ENCODE data around the gene TMEM121B. TPM values are rescaled to one million over a fixed set of nuclear protein-coding genes. Genes with fewer than 3 reads are reported as not detected.
A peak's percentile ranks its signal among the peaks of the same experiment; 100 is the strongest.
"Not testable (repeated sequence)": the region's sequence is repeated elsewhere in the genome, so short reads cannot be mapped to it uniquely, and the experiment has no call there.

TMEM121B gene
- total RNA-seq (ENCODE audit: insufficient read depth, low replicate concordance), result 1.7 TPM

- peak; percentile 57 for DNase-seq (ENCODE audit: low spot score)
Measured at GRCh38 chr22:17121233-17122195, at the start of gene TMEM121B. TSS of gene TMEM121B (minus strand) at chr22:17121360. CDS start at chr22:17121127, 233 bp downstream.

GRCh38 chr22:17167486-17167885 is 46.3 kb upstream of the TMEM121B start:
- DNase-seq (ENCODE audit: low spot score), result no peak

GRCh38 chr22:17164392-17165024 is 43.3 kb upstream of the TMEM121B start:
- no peak for DNase-seq (ENCODE audit: low spot score)

DNA sequence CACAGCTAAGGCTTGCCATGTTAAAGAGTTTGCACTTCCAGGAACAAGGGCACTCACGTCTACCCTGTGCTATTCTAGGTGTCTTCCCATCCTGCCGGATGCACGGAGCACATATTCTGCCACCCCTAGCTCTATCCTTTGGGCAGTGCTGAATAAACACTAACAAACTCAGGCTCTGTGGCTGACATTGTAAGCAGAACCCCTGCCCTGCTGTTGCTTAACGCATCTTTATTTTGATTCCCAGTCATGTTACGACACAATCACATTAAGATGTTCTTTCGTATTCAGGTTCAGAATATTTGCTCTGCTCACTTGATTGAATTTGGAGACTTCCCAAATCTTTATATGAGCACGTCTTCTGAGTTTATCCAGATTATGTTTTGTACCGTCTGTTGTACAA is 41.6 kb upstream of the TMEM121B start:
- no peak for DNase-seq (ENCODE audit: low spot score)

DNA sequence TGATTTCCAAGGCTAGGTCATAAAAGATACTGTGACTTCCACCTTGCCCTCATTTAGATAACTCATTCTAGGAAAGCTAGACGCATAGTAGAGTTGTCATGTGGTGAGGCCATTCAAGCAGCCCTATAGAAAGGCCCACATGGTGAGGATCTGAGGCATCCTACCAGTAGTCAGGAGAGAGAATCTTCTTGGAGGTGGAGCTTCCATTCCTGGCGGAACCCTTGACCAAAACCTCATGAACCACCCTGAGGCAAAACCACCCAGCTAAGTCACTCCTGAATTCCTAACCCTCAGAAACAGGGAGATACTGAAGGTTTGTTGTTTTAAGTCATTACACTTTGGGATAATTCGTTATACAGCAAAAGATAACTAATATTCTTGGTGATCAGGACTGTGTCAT is 40.8 kb upstream of the TMEM121B start:
- no peak for DNase-seq (ENCODE audit: low spot score)

GRCh38 chr22:17159504-17159951 is 38.4 kb upstream of the TMEM121B start:
- no peak for DNase-seq (ENCODE audit: low spot score)

DNA sequence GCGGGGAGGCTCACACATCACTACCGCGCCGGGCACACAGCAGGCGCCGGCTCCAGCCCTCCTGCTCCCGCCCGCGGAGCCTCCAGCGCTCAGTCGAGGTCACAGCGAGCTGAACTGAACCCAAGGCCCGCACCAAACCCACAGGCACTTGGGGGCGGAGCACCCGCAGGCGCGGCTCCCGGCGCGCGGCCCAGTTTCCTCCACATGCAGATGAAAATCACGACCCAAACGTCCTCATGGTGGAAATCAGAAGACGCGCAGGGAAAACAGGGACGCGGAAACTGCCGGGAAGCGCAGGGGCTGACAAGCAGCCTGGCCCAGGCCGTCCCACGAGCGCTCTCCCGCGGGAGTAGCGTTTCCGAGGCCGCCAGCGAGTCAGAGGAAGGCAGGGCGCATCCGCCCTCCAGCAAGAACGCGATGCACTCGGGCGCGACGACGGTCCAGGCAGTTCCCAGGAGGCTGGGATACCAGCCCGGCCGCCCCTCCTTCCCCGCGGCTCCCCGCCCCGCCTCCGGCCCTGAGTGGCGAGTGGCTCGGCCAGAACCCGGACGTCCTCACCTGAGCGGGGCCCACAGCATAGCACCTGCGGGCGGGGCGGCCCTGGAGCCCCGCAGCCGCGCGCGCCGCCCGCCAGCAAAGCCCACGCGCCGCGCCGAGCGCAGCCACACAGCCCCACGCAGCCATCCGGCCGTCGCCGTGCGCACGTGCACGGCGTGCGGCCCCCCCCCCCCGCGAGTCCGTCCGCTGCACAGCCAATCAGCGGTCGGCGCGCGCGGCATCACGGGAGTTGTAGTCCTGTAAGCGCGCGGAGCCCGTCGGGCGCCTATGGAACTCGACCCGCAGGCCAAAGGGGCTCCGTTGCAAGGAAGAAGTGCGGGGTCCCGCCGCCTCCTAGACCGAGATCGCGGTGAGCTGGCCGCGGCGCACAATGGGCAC is 37.7 kb upstream of the TMEM121B start, which contains the start of gene HDHD5:
Gene HDHD5, minus strand, starts transcription at position 710 of the 936 bp plus-strand sequence. Its CDS starts 26 bp downstream, at position 684.
- DNase-seq (ENCODE audit: low spot score), result peak; percentile 89

GRCh38 chr22:17158176-17158567 is 37.0 kb upstream of the TMEM121B start:
- no peak for DNase-seq (ENCODE audit: low spot score)

DNA sequence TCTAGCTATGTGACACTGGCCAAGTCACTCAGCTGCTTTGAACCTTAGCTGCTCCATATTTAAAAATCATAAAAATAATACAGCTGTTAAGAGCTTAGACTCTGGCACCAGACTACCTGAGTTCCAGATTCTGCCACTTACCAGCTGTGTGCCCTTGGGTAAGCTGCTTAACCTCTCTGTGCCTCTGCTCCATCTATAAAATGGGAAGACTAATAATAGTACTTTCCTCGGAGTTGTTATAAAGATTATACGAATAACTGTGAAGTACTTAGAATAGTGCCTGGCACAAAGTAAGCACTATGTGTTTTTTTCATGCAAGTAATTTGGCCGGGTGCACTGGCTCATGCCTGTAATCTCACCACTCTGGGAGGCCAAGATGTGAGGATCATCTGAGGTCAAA is 36.6 kb upstream of the TMEM121B start:
- no peak for DNase-seq (ENCODE audit: low spot score)

DNA sequence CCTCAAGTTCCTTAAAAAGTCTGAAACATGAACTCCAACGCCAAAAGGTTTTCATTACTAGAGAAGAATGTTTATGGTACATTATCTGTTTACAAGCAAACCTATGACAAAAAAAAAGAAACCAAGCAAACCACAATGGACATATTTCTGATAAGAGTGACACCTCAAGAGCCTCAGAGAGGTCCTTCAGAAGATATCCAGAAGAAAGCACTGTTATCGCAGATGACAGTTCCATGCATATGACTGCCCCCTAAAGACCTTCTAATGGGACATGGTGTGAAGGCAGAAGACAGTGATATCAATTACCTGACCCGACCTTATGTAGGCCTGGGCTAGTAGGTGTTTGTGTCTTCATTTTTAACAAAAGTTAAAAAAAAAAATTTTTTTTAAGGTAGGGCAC is 34.8 kb upstream of the TMEM121B start:
- no peak for DNase-seq (ENCODE audit: low spot score)

GRCh38 chr22:17152971-17153370 is 31.8 kb upstream of the TMEM121B start:
- DNase-seq (ENCODE audit: low spot score), result no peak

DNA sequence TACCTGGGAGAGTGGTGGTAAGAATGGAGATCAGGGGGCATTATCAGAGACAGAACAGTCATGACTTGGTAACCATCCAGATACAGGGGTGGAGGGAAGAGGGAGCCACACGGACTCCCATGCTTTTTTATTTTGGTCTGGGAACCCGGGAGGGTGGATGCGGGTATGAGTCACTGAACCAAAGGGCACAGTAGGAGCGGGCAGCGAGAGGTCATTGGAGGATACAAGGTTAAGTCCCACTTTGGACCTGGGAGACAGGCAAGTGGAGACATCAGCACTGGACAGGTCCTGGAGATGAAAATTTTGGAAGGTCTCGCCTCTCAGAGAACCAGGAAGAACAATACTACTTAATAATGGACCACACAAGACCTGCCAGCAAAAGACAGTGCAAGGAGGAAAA is 31.2 kb upstream of the TMEM121B start:
- DNase-seq (ENCODE audit: low spot score), result no peak

DNA sequence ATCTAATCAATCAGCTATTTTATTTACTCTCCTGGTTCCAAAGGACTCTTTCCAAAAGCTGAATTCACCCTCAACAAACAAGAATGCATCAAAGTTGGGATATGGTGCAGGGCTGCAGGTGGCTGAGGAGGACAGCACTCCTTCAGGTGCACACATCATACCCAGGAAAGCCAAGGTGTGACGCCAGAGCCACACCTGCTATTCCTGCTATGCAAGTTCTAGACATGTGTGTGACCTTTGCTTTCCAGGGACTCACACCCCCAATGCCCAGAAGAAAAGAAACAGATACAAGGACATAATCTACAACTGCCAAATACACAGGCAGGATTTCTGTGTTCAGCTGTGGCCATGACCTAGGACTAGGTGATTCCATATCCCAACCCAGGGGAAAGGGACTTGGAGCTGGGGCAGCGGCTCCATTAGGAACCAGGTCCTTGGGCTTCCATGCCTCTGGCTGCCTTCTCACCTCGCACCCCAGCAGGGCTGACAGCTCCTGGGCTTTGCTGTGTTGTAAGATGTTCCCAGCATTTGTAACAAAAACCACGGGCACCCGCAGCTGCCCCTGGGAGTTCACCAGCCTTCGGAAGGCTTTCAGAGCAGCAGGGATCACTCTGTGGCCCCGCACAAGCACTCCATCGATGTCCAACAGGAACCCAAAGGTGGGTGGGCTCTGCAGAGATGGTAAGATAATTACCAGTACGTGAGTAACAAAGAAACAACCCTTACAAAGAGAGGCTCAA is 28.1 kb upstream of the TMEM121B start:
- no peak for DNase-seq (ENCODE audit: low spot score)

DNA sequence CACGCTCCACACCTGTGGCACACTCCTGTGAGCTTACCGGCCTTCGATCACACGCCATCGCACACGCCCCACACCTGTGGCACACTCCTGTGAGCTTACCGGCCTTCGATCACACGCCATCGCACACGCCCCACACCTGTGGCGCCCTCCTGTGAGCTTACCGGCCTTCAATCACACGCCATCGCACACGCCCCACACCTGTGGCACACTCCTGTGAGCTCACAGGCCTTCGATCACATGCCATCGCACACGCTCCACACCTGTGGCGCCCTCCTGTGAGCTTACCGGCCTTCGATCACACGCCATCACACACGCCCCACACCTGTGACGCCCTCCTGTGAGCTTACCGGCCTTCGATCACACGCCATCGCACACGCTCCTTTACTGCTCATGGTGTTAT is 26.3 kb upstream of the TMEM121B start:
- not testable (repeated sequence) for DNase-seq (ENCODE audit: low spot score)

GRCh38 chr22:17145021-17145680 is 24.0 kb upstream of the TMEM121B start:
- no peak for DNase-seq (ENCODE audit: low spot score)

DNA sequence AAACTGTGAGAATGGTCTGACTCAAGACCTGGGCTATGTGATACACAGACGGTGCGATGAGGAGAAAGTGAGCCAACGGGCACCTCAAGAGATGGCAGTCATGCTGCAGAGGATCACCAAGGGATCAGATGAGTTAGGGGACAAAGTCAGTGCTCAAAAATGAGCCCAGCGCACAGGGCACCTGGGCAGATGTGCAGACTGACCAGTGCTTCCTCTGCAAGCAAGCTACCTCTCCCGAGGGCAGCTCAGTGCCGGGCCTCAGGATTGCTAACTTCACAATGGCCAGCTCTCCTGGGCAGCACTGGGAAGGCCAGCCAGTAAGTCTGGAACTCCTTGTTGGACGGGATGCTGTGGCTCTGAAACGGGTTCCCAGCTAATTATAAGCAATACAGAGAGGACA is 22.7 kb upstream of the TMEM121B start:
- no peak for DNase-seq (ENCODE audit: low spot score)

DNA sequence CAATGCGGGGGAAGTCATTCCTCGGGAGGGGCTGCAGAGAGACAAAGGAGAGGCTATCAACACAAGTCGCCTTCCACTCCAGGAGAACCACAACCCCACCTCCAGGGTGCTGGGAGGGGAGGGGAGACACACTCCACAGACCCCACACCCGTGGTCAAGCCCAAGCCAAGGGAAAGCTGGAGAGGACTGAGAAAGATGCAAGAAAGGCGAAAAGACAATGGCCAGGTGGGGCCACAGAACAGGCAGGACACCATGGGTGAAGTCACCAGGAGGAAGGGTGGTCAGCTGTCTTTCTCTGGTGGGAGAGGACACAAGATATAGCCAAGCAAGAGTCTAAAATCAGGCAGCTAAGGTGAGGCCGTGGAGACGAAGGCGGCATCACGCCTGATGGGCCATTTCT is 21.9 kb upstream of the TMEM121B start:
- DNase-seq (ENCODE audit: low spot score), result no peak

- DNase-seq (ENCODE audit: low spot score), result no peak
Measured at GRCh38 chr22:17140826-17141766, 19.9 kb upstream of the TMEM121B start.

DNA sequence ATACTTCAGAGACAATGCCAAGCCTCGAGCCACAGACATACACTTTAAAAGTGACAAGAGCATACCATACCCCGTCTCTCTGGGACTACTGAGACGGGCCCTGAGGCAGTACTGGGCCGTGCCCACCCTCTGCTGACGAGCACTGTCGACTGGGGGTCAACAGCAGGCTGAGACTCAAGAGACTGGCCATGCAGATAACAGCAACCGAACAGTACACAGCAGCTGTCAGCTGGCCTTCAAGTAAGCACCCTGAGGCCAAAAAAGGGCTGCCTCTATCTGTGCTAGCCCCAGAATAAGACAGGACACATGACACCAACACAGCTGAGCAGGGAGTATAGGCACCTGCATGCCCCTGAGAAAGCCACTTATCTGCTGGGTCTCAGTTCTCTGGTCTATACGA is 18.9 kb upstream of the TMEM121B start:
- no peak for DNase-seq (ENCODE audit: low spot score)
